Lower lobe of right lung (tissue), 2 donors: ENCODE measurements around the gene SCO1. TPM values are rescaled to one million over a fixed set of nuclear protein-coding genes. Genes with fewer than 3 reads are reported as not detected.
"Not testable (repeated sequence)": the region's sequence is repeated elsewhere in the genome, so short reads cannot be mapped to it uniquely, and the experiment has no call there.

ENCODE experiments used
- ATAC-seq, 2 donors: fragments of 200-7000 bp; cut with Tn5 transposase; one replicate each; pipeline ENCODE4 v1.9.1; 2020 to 2022; ENCODE audit warnings: mild to moderate bottlenecking in 2 of 2, moderate library complexity in 2 of 2
- DNase-seq: peaks from one replicate; pipeline ENCODE4 v3.0.0-alpha.2; 2020
- H3K27ac ChIP-seq: fragments of 200-600 bp; one replicate; pipeline ENCODE4 v1.8.0; 2022
- H3K27me3 ChIP-seq: fragments of 200-600 bp; one replicate; pipeline ENCODE4 v1.8.0; 2022; ENCODE audit warnings: low read depth
- H3K36me3 ChIP-seq: fragments of 200-600 bp; one replicate; pipeline ENCODE4 v1.8.0; 2022; ENCODE audit warnings: mild to moderate bottlenecking
- H3K4me1 ChIP-seq: fragments of 200-600 bp; one replicate; pipeline ENCODE4 v1.8.0; 2022
- H3K4me3 ChIP-seq: fragments of 200-600 bp; one replicate; pipeline ENCODE4 v1.8.0; 2022; ENCODE audit warnings: mild to moderate bottlenecking
- H3K9me3 ChIP-seq: fragments of 200-600 bp; one replicate; pipeline ENCODE4 v1.8.0; 2022
- CTCF ChIP-seq: fragments of 200-600 bp; IDR thresholded peaks from one replicate; pipeline ENCODE4 v1.8.0; 2022; ENCODE audit warnings: antibody characterized with exemption, mild to moderate bottlenecking
- intact Hi-C: fragments of 100-400 bp; cut with DNase I; formaldehyde crosslinking; loops from one replicate; pipeline ENCODE4 v1.11.0; 2022
- total RNA-seq: library from RNA; stranded (reverse); fragmentation: NEBNext Ultra II Directional; extraction: Animal tissue kit (Norgen Biotek cat#: 25700); gene quantifications from one replicate; pipeline ENCODE4 v1.2.1, GENCODE V29; 2021
- donor health status: DM: no; HTN: yes; CAD: no; lungs with severe emphysema.

The SCO1 gene
- total RNA-seq, 1 donor from 2014 or later, result 23.9 TPM

- Histone ChIP-seq H3K4me1 (peaks cover 23% of the 10 kb centered on the region), H3K27me3 (no peaks in the 10 kb centered on the region), H3K27ac (no peak overlapping the region), H3K4me3 (no peak overlapping the region), H3K9me3 (no peaks in the 10 kb centered on the region), H3K36me3 (peaks cover 29% of the 10 kb centered on the region)
- ATAC-seq (peak in 1 of 2 donors; percentile 43), DNase-seq (no peak)
- intact Hi-C loops, result no loop called here
- no peak for TF ChIP-seq CTCF
Measured at GRCh38 chr17:10702574-10702973, 5.2 kb upstream of the SCO1 start.

- ATAC-seq (no peak), DNase-seq (no peak)
- TF ChIP-seq CTCF, result no peak
- intact Hi-C loops, result no loop called here
- Histone ChIP-seq H3K4me3 (no peak overlapping the region), H3K27ac (no peak overlapping the region), H3K4me1 (peaks cover 38% of the 10 kb centered on the region), H3K9me3 (no peaks in the 10 kb centered on the region), H3K27me3 (no peaks in the 10 kb centered on the region), H3K36me3 (peaks cover 8% of the 10 kb centered on the region)
Measured at GRCh38 chr17:10699856-10700255, 2.5 kb upstream of the SCO1 start.

- intact Hi-C loops, result no loop called here
- Histone ChIP-seq H3K27ac (peak overlapping the region; percentile 96), H3K27me3 (no peaks in the 10 kb centered on the region), H3K9me3 (no peaks in the 10 kb centered on the region), H3K4me3 (peak overlapping the region; percentile 99), H3K36me3 (peaks cover 22% of the 10 kb centered on the region), H3K4me1 (peaks cover 38% of the 10 kb centered on the region)
- TF ChIP-seq CTCF, result no peak
- ATAC-seq (peak in 1 of 2 donors; percentile 41), DNase-seq (no peak)
Measured at GRCh38 chr17:10698096-10698818, 924 bp upstream of the SCO1 start.

GRCh38 chr17:10695875-10696407 is 1.4 kb downstream of the SCO1 start:
- H3K27ac ChIP-seq, ATAC-seq, DNase-seq: not testable (repeated sequence)

GRCh38 chr17:10687499-10687898 is 9.8 kb downstream of the SCO1 start:
- Histone ChIP-seq H3K36me3 (peaks cover 92% of the 10 kb centered on the region), H3K4me1 (no peaks in the 10 kb centered on the region), H3K27ac (no peak overlapping the region), H3K9me3 (no peaks in the 10 kb centered on the region), H3K4me3 (no peak overlapping the region), H3K27me3 (no peaks in the 10 kb centered on the region)
- no peak for TF ChIP-seq CTCF
- no peak for ATAC-seq
- no peak for DNase-seq
- intact Hi-C loops, result no loop called here

More at GRCh38 chr17:10695875-10696407, 1.4 kb downstream of the SCO1 start:
- H3K4me3 ChIP-seq, intact Hi-C loops, H3K27me3 ChIP-seq, H3K9me3 ChIP-seq: not testable (repeated sequence)
- peaks cover 27% of the 10 kb centered on the region for H3K4me1 ChIP-seq
- peaks cover 45% of the 10 kb centered on the region for H3K36me3 ChIP-seq

GRCh38 chr17:10683853-10684252 is 13.5 kb downstream of the SCO1 start:
- no peaks in the 10 kb centered on the region for H3K27me3 ChIP-seq
- peak; percentile 35 for TF ChIP-seq CTCF
- H3K9me3 ChIP-seq, result no peaks in the 10 kb centered on the region
- intact Hi-C loops, result no loop called here
- DNase-seq, result no peak
- H3K4me1 ChIP-seq, result no peaks in the 10 kb centered on the region
- H3K27ac ChIP-seq, result no peak overlapping the region
- no peak overlapping the region for H3K4me3 ChIP-seq
- ATAC-seq, result no peak
- H3K36me3 ChIP-seq, result peaks cover 85% of the 10 kb centered on the region
